GM12878 (cell line): ENCODE measurements around the gene PRKCG. TPM values are rescaled to one million over a fixed set of nuclear protein-coding genes. Genes with fewer than 3 reads are reported as not detected.

Experiments
- ATAC-seq: fragments of 200-7000 bp; cut with Tn5 transposase; 3 replicates; pipeline ENCODE4 v1.9.1; 2020; ENCODE audit warnings: mild to moderate bottlenecking, moderate library complexity
- BruUV-seq: library from RNA; stranded (reverse); fragments of 400-500 nt; replicated peaks from 2 replicates; lab custom pipeline; 2021; lab: Mats Ljungman, UMichigan
- CTCF ChIA-PET: fragments of 300-600 bp; sonication (Branson Sonifier 250); formaldehyde crosslinking; extraction: SDS; loops from one replicate; lab custom pipeline; 2021; ENCODE audit warnings: inconsistent platforms; lab: Yijun Ruan, JAX
- POLR2A ChIA-PET: fragments of 350-600 bp; formaldehyde crosslinking; extraction: SDS; loops from one replicate; lab custom pipeline; 2021; ENCODE audit warnings: inconsistent platforms; lab: Charles Lee
- RAD21 ChIA-PET: fragments of 300-600 bp; sonication (Branson Sonifier 250); formaldehyde crosslinking; loops from one replicate; lab custom pipeline; 2023; ENCODE audit warnings: antibody characterized with exemption; ENCODE audit not compliant: unreplicated experiment; lab: Charles Lee
- SMC1A ChIA-PET: fragments of 300-600 bp; sonication (Branson Sonifier 250); formaldehyde crosslinking; loops from one replicate; lab custom pipeline; 2023; ENCODE audit not compliant: unreplicated experiment, uncharacterized antibody; lab: Charles Lee
- DNase-seq: peaks from one replicate; pipeline ENCODE4 v3.0.0-alpha.2; 2011; ENCODE audit warnings: low read depth, low spot score
- FAIRE-seq: peaks from 3 replicates; lab custom pipeline; 2011; peaks lifted over from hg19 to GRCh38; lab: Jason Lieb, UNC
- H2AFZ ChIP-seq: 2 replicates; pipeline ENCODE4 v1.6.0; 2011; ENCODE audit warnings: low read depth, low read length, control low read depth; ENCODE audit not compliant: control insufficient read depth
- H3K27ac ChIP-seq: 2 replicates; pipeline ENCODE4 v1.5.1; 2011; ENCODE audit warnings: control low read depth; ENCODE audit not compliant: control insufficient read depth, insufficient read depth
- H3K27me3 ChIP-seq, 2 experiments: replicated peaks in 1 of 2; 2 replicates each; pipeline versions ENCODE4 v1.6.0 to v1.6.1; 2011; ENCODE audit warnings: low read length in 1 of 2; ENCODE audit not compliant: control insufficient read depth in 2 of 2, insufficient read depth in 2 of 2
- H3K36me3 ChIP-seq, 2 experiments: 2 replicates each; pipeline ENCODE4 v1.5.1; 2011; ENCODE audit warnings: low read length in 1 of 2; ENCODE audit not compliant: control insufficient read depth in 2 of 2, insufficient read depth in 2 of 2
- H3K4me1 ChIP-seq: 2 replicates; pipeline ENCODE4 v1.6.1; 2011; ENCODE audit warnings: mild to moderate bottlenecking, low read length, moderate library complexity, mixed read lengths; ENCODE audit not compliant: control insufficient read depth, insufficient read depth
- H3K4me2 ChIP-seq: 2 replicates; pipeline ENCODE4 v1.6.0; 2011; ENCODE audit warnings: control low read depth; ENCODE audit not compliant: control insufficient read depth, insufficient read depth
- H3K4me3 ChIP-seq: fragments of 200-600 bp; sonication (generic); 2 replicates; pipeline ENCODE4 v1.5.1; 2016
- H3K79me2 ChIP-seq: 2 replicates; pipeline ENCODE4 v1.6.0; 2011; ENCODE audit warnings: low read length; ENCODE audit not compliant: control insufficient read depth, insufficient read depth
- H3K9ac ChIP-seq: 2 replicates; pipeline ENCODE4 v1.8.0; 2011; ENCODE audit warnings: low read length, control low read depth, mixed read lengths; ENCODE audit not compliant: control insufficient read depth, insufficient read depth
- H3K9me3 ChIP-seq: replicated peaks from 3 replicates; pipeline ENCODE4 v1.5.1; 2011; ENCODE audit warnings: mild to moderate bottlenecking, low read length; ENCODE audit not compliant: control insufficient read depth, insufficient read depth
- H4K20me1 ChIP-seq: 2 replicates; pipeline ENCODE4 v1.6.0; 2011; ENCODE audit not compliant: control insufficient read depth, insufficient read depth
- CREM ChIP-seq: IDR thresholded peaks from 2 replicates; pipeline ENCODE4 v1.6.1; 2014; ENCODE audit warnings: antibody characterized with exemption, low read depth
- CTCF ChIP-seq, 3 experiments: IDR thresholded peaks in 2 of 3; conservative IDR thresholded peaks in 1 of 3; 2 replicates each; pipeline ENCODE4 v1.5.1; 2011; ENCODE audit warnings: low read depth in 3 of 3, low read length in 3 of 3, mild to moderate bottlenecking in 3 of 3, control low read depth in 2 of 3, moderate library complexity in 2 of 3, inconsistent platforms in 1 of 3, mixed read lengths in 1 of 3; ENCODE audit not compliant: control insufficient read depth in 2 of 3, insufficient read depth in 1 of 3; ENCODE audit errors: extremely low read depth in 1 of 3
- GATAD2B ChIP-seq: fragments of 450-650 bp; conservative IDR thresholded peaks from 2 replicates; pipeline ENCODE4 v1.6.1; 2017; ENCODE audit warnings: low read depth, mild to moderate bottlenecking, moderate library complexity
- STAT1 ChIP-seq: fragments of 450-650 bp; conservative IDR thresholded peaks from 2 replicates; pipeline ENCODE4 v1.6.1; 2014; ENCODE audit warnings: antibody characterized with exemption, mild to moderate bottlenecking
- ZNF592 ChIP-seq: fragments of 450-650 bp; IDR thresholded peaks from 2 replicates; pipeline ENCODE4 v1.6.1; 2017; ENCODE audit warnings: mild to moderate bottlenecking, moderate library complexity
- WGBS: methylation state at CpG from one replicate; pipeline ENCODE4 v1.1.6; 2016; ENCODE audit warnings: low lambda C conversion rate; ENCODE audit not compliant: insufficient replicate concordance, insufficient coverage; ENCODE audit errors: missing lambda C conversion rate; 5-methylcytosine and 5-hydroxymethylcytosine counted together
- in situ Hi-C: fragments of 300-500 bp; cut with MboI; formaldehyde crosslinking; loops from 9 replicates; pipeline ENCODE4 v1.14.3; 2018; ENCODE audit warnings: mixed read lengths
- intact Hi-C: fragments of 100-400 bp; cut with micrococcal nuclease; formaldehyde crosslinking; loops from one replicate; pipeline ENCODE4 v1.14.2; 2022; ENCODE audit not compliant: unreplicated experiment
- polyA plus RNA-seq, 11 experiments: library from polyadenylated mRNA; depleted of rRNA in 4 of 11; unstranded in 6 of 11; stranded (reverse) in 5 of 11; fragments of >200 nt; fragmentation: Nextera tagmentation in 4 of 11; fragmentation: Illumina TruSeq in 1 of 11; extraction: Ambion mirVana in 4 of 11; extraction: Trizol in 1 of 11; gene quantifications; 1 replicate in 1 of 11; 2 replicates in 10 of 11; pipeline versions ENCODE4 v1.2.1 to v1.2.3, GENCODE V29; 2011 to 2016; ENCODE audit warnings: inconsistent platforms in 2 of 11, missing spikeins in 2 of 11, low read depth in 1 of 11
- total RNA-seq, 4 experiments: library from RNA; depleted of rRNA in 3 of 4; stranded (reverse); fragments of >200 nt in 3 of 4; fragmentation: Illumina TruSeq in 1 of 4; extraction: Trizol in 1 of 4; gene quantifications; 2 replicates each; pipeline versions ENCODE4 v1.2.1 to v1.2.3, GENCODE V29; 2013 to 2021

The PRKCG gene
- total and polyA plus RNA-seq, 10 of the 15 experiments (the other 5 are each of a cell fraction or from before 2014, with no cell fraction given), result not detected

GRCh38 chr19:53865918-53866864 lies 15.8 kb upstream of the PRKCG start:
- ChIA-PET POLR2A (no interaction called here), SMC1A (no interaction called here), RAD21 (no interaction called here), CTCF (no interaction called here)
- H2AFZ ChIP-seq, result no peak overlapping the region
- no TSS peak for BruUV-seq
- WGBS, result 15% methylated on average over 41 of the region's 50 CpGs
- DNase-seq, result no peak
- ATAC-seq, result no peak
- intact Hi-C loops (no loop called here), in situ Hi-C loops (no loop called here)
- no peaks in the 10 kb centered on the region for H3K4me1 ChIP-seq
- no peaks in the 10 kb centered on the region for H3K27me3 ChIP-seq
- no peak overlapping the region for H3K9ac ChIP-seq
- TF ChIP-seq GATAD2B (no peak), STAT1 (no peak), ZNF592 (no peak), CTCF (IDR thresholded peaks at IDR 0.05 in 2 of 3, conservative IDR thresholded peaks at IDR 0.05 in 1 of 3; ENCODE audit: control insufficient read depth in 2 of 3, extremely low read depth in 1 of 3, insufficient read depth in 1 of 3, low read depth in 3 of 3, low read length in 3 of 3) (no peak), CREM (no peak)
- H3K4me3 ChIP-seq, result no peak overlapping the region
- no peak overlapping the region for H3K27ac ChIP-seq
- no peak overlapping the region for H3K4me2 ChIP-seq
- no peak for FAIRE-seq
- no peaks in the 10 kb centered on the region for H3K79me2 ChIP-seq
- H3K36me3 ChIP-seq, result no peaks in the 10 kb centered on the region
- no peaks in the 10 kb centered on the region for H4K20me1 ChIP-seq
- H3K9me3 ChIP-seq, result no peaks in the 10 kb centered on the region; the same call in 2 of the 3 replicates
